HG02571 (cell line): ENCODE results near the gene ADRA2B.
"Not testable (repeated sequence)": the region's sequence is repeated elsewhere in the genome, so short reads cannot be mapped to it uniquely, and the experiment has no call there.

Source experiments
- ATAC-seq: cut with Tn5 transposase; IDR thresholded peaks from one replicate; pipeline ENCODE4 v1.9.1; 2021; ENCODE audit warnings: mild to moderate bottlenecking, moderate library complexity; ENCODE audit not compliant: unreplicated experiment

Gene ADRA2B

GRCh38 chr2:96116424-96116878, at the start of gene ADRA2B:
TSS of gene ADRA2B (minus strand) at chr2:96116571. CDS start at chr2:96116149, 422 bp downstream.
- peak; percentile 41 for ATAC-seq

DNA sequence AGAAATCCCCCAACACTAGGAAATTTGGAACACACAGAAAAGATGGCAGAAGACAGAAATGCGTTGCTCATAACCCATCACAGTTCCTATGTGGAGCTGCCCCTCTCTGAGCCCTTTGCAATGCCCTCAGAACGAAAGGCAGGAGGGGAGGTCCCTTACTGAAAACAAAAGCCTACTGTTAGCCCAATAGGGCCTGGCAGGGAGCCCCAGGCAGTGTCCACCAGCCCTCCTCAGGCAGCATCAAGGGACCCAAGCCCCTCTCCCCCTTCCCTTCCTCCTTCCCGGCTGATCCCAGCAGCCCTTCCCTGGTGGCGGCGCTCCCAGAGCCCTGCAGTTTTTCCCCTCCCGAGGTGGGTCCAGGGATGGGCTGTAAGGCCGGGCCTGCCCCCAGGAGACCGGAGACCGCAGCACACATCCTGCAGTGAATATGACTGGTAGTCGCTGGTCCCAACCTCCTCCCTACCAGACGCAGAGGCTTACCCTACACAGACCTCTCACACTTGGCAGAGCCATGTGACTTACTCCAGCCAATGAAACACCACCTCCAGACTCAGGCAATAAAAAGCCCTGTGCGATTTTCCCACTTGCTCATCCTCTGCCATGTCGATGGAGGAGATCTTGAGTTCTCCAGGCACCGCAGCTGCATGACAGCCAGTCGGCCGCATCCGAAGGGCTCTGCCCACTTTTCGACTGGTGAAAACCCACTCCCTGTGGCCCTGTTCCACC, 48.3 kb upstream of the ADRA2B start:
- ATAC-seq, result peak; percentile 62

DNA sequence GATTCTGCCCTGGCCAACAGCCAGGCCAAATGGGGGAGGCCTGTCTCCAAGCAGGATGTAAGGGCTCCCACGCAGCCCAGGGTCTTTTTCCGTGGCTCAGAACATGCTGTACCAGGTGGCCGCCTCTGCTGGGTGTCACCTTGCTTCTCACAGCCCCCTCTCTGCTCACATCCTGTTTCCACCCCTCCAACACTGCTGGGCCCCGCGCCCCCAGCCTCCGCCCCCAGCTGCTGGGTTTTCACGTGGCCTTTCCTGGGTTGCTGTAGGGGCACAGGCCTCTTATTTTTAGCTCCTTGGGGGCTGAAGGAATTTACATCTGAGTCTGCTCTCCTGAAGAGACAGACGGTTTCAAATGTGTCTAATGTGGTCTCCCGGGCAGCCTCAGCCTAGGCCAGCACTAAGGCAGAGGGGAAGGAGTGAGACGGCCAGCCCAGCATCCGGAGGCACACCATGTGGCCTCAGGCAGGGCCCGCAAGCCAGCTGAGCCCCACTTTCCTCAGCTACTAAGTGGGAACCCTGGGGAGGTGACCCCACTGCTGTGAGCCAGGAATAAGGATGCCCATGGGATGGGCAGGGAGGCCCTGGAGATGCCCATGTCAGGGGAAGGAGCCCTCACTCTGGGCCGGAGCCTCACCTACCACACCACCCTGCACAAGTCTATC, 47.5 kb upstream of the ADRA2B start:
- peak; percentile 53 for ATAC-seq

- peak; percentile 5 for ATAC-seq
Observed at GRCh38 chr2:96163415-96163767, 47.0 kb upstream of the ADRA2B start.

DNA sequence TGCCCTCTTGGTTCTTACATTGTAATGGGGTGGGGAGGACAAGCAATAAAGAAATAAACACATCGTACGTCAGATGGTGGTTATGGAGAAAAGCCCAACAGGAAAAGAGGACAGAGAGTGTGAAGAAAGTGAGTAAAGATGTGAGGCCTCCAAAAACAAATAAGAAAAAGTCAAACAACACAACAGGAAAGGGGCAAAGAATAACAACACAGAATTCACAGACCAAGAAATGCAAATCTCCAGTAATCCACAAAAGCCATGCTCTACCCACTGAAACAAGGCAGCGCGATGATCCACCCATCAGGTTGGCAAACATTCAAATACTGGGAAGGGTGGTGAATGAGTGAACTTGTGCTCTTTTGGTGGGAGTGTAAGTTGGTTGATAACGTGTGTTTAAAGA, 45.5 kb upstream of the ADRA2B start:
- no peak for ATAC-seq

- ATAC-seq, result not testable (repeated sequence)
Observed at GRCh38 chr2:96160366-96160765, 44.0 kb upstream of the ADRA2B start.

DNA sequence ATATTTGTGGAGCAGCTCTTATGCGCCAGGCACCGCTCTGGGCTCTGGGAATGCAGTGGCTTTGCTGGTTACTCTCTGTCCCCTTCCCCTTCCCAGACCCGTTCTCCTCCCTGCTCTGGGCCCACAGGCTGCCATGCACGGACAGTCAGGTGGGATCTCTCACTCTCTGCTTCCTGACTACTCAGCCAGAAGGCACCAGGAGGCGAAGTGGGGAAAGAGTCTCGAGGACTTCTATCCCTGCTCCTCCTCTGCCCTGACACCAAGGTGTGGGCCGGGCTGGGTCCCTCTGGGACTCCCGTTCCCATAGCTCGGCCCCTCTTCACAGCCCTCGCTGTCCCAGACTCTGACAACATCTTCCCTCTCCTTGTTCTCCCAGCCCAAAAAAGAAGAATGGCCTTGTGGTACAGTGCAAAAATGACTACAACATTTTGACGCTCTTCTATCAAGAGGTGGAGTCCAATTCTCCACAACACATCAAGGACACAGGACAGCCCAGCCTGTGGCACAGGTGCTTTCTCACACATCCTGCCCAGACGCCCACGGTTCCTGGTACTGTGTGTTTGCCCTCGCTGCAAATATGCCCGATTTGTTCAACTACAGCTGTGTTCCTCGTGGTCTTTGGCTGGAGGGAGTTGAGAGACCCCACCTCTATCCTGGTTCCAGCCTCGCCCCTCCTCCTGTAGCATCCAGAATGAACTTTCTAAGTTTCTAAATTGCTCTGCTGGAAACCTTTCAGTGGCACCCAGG, 42.9 kb upstream of the ADRA2B start:
- no peak for ATAC-seq

DNA sequence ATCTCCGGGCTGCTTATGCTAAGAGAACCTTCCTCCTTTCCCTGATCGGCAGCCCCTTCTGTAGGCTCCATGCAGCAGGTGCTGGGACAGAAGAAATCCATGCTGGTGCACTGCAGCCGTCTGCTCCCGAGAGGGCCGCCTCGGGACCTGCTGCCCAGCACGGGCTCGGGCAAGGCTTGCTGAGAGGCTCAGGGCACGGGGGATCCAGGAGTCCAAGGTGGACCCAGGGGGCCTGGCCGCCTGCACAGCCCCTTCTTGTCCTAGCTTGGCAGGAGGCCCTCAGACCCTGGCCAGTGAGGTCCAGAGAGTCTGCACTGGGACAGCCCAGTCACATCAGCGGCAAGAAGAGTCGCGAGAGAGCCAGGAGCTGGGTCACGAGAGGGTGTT, 42.2 kb upstream of the ADRA2B start:
- no peak for ATAC-seq

DNA sequence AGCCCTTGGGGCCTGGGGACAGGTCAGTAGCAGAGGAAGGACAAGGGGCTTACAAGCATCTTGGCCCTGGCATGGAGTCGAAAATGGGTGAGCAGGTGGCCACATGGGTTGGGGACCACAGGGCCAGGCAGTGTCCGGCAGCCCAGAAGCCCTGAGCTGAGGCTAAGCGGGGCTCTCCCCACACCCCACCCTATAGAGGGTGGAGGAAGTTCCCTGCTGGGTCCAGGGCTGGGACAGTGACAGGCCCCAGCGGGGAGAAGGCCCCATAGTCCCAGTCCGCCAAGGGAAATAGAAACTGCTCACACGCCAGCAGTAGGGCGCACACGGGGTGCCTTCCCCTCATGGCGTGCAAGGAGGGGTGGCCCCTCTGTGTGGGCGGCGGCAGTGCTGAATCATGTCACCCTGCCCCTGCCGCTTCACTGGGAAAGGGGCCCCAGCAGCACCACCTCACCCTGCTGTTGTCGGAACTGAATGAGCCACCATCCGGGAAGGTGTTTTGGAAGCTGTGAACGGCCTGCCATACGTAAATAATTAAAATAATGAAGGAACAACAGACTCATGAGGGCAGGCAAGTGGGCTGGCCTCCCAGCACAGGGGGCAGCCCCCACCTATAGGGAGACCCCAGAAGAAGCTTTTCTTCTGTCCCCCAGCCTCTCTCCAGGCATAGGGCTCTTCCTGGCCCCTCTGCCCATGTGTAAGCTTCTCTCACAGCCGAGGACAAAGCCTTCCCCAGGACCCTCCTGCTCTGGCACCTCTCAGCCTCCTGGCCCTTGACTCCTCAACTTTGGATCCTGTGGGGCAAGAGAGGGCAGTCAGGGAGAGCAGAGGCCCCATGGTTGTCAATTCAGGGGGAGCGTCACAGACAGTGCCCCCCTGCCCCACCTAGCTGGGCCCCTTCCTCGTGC, 41.5 kb upstream of the ADRA2B start:
- ATAC-seq, result peak; percentile 55

- ATAC-seq, result peak; percentile 33
Observed at GRCh38 chr2:96156926-96157648, 40.7 kb upstream of the ADRA2B start.

DNA sequence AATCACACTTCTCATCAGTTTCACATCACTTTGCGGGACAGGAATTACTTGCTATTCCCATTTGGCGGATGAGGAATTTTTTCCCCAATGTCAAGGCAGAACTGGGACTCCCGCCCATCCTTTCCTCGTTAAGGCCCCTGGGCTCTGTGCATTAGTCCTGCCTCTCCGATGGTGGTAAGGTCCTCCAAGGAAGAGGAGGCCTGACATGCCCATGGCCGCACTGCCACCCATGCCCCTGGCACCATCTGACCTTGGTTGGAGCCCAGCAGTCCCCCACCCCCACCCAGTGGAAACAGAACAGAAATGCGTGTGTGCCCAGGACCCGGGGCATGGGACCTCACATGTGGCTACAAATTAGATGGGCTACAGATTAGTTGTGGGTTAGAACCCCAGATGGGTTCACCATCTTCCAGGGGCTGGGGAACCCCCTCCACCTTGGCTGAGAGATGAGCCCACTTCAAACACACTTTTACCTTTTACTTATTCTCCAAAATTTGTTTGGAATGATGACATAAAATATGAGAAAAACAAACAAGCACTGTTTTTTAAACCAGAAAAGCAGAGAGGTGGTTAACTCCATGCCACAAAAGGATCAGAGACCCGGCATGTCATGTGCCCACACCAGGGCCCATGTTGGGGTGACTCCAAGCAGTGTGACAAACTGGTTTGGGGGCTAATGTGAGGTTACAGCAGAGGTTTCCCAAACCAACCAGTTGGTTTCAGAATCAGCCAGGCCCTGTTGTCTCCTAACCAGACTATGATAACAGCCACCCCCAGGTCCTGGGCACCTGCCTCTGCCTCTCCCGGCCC, 39.8 kb upstream of the ADRA2B start:
- ATAC-seq, result no peak

GRCh38 chr2:96154506-96155380, 38.4 kb upstream of the ADRA2B start:
- no peak for ATAC-seq

DNA sequence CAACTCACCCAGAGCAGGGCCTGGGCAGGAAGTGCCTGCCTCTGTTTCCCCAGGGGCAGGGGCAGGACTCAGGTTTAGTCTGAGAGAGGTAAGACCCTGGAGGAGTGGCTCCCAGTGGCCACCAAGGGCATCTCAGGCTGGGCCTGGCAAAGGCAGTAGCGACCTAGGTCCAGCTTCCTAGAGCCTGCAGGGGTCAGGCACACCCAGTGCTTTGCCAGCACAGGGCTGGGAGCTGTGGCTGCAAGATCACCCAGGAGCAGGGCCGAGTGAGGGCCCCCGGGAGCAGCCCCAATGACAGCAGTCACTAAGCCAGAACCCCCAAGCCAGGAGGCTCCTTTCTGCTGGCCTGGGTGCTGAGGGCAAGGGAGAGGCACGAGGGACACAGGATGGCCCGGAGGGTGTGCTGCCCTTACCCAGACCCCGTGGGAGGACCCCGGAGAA, 37.6 kb upstream of the ADRA2B start:
- ATAC-seq, result no peak

DNA sequence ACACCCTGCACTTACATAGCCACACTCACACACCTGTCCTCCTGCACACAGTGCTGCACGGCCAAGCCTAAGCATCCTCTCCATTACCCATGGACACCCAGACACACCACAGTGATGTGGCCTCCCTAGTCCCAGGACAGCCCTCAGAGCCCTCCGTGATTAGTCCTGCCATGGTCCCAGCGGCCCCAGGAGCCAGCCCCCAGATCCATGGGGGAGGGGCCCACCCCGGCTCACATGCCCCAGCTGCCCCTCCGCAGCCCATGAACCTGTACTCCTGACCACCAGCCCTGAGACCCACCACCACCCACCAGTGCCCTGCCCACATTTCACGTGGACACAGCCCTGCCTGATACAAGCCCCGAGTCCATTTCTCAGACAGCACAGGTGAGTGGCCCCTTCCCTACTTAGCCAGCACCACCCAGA, 36.9 kb upstream of the ADRA2B start:
- ATAC-seq, result no peak

GRCh38 chr2:96152304-96153161, 36.2 kb upstream of the ADRA2B start:
- no peak for ATAC-seq

- no peak for ATAC-seq
Observed at GRCh38 chr2:96151595-96152303, 35.4 kb upstream of the ADRA2B start.
